Measurements from ENCODE around the gene L3MBTL1.

The L3MBTL1 gene

GRCh38 chr20:43535370-43536004 lies 28.0 kb downstream of the L3MBTL1 start:
- no peak for DNase-seq (ENCODE audit: low spot score)

- DNase-seq (ENCODE audit: low spot score): no peak
Observed at GRCh38 chr20:43536041-43536816, 28.7 kb downstream of the L3MBTL1 start.

GRCh38 chr20:43536817-43537440 lies 29.4 kb downstream of the L3MBTL1 start:
- DNase-seq (ENCODE audit: low spot score): no peak

GRCh38 chr20:43537921-43538877 lies 30.7 kb downstream of the L3MBTL1 start:
- peak; percentile 45 for DNase-seq (ENCODE audit: low spot score)

- DNase-seq (ENCODE audit: low spot score): no peak
Observed at GRCh38 chr20:43538878-43539700, 31.6 kb downstream of the L3MBTL1 start.

- no peak for DNase-seq (ENCODE audit: low spot score)
Observed at GRCh38 chr20:43539975-43540672, 32.6 kb downstream of the L3MBTL1 start.

GRCh38 chr20:43540673-43541060 lies 33.2 kb downstream of the L3MBTL1 start:
- no peak for DNase-seq (ENCODE audit: low spot score)

GRCh38 chr20:43541214-43541613 lies 33.7 kb downstream of the L3MBTL1 start:
- DNase-seq (ENCODE audit: low spot score): no peak

- no peak for DNase-seq (ENCODE audit: low spot score)
Observed at GRCh38 chr20:43542161-43542560, 34.7 kb downstream of the L3MBTL1 start.

- no peak for DNase-seq (ENCODE audit: low spot score)
Observed at GRCh38 chr20:43542674-43543073, 35.2 kb downstream of the L3MBTL1 start.

- DNase-seq (ENCODE audit: low spot score): no peak
Observed at GRCh38 chr20:43543138-43543537, 35.6 kb downstream of the L3MBTL1 start.

GRCh38 chr20:43544501-43544900 lies 37.0 kb downstream of the L3MBTL1 start:
- no peak for DNase-seq (ENCODE audit: low spot score)

- DNase-seq (ENCODE audit: low spot score): no peak
Observed at GRCh38 chr20:43545837-43546578, 38.5 kb downstream of the L3MBTL1 start.

GRCh38 chr20:43548273-43548880 lies 40.9 kb downstream of the L3MBTL1 start:
- no peak for DNase-seq (ENCODE audit: low spot score)

- DNase-seq (ENCODE audit: low spot score): no peak
Observed at GRCh38 chr20:43549416-43550065, 42.0 kb downstream of the L3MBTL1 start.

GRCh38 chr20:43550456-43550855 lies 43.0 kb downstream of the L3MBTL1 start:
- no peak for DNase-seq (ENCODE audit: low spot score)

GRCh38 chr20:43554369-43554768 lies 46.9 kb downstream of the L3MBTL1 start:
- no peak for DNase-seq (ENCODE audit: low spot score)

- no peak for DNase-seq (ENCODE audit: low spot score)
Observed at GRCh38 chr20:43558412-43559146, 51.1 kb downstream of the L3MBTL1 start, which contains the start of gene SGK2. SGK2 (plus strand) TSS chr20:43559027; CDS start chr20:43566496, 7,469 bp downstream.

All from CD4-positive, alpha-beta T cell treated with Interleukin-2 at 100 ng/mL for 4 hours (primary cell).